ENCODE results near the gene DAGLA. TPM values are rescaled to one million over a fixed set of nuclear protein-coding genes. Genes with fewer than 3 reads are reported as not detected.
A peak's percentile ranks its signal among the peaks of the same experiment; 100 is the strongest.

DAGLA gene
- total and polyA plus RNA-seq, 2 donors from 2014 or later, result 1.4 to 3.9 TPM

- peaks cover 0 to 3% (median 0%) of the 10 kb centered on the region in 3 donors for H3K36me3 ChIP-seq (ENCODE audit: control insufficient read depth in 2 of 3, insufficient read depth in 3 of 3, low read length in 3 of 3)
- H3K4me3 ChIP-seq (ENCODE audit: low read length in 3 of 3), result no peak overlapping the region
- no peak overlapping the region for H3K9ac ChIP-seq (ENCODE audit: low read length in 3 of 3)
- no peaks in the 10 kb centered on the region for H3K9me3 ChIP-seq (ENCODE audit: control insufficient read depth in 2 of 3, insufficient read depth in 1 of 3, low read length in 3 of 3)
- no peak for TF ChIP-seq CTCF (IDR thresholded peaks at IDR 0.05; ENCODE audit: borderline replicate concordance, extremely low read depth, insufficient read depth)
- peak in 1 of 5 donors; percentile 72 for DNase-seq
- no peak for FAIRE-seq
- intact Hi-C loops (cut with DNase I), result no loop called here
- no peaks in the 10 kb centered on the region for H3K27me3 ChIP-seq (ENCODE audit: control insufficient read depth, insufficient read depth, low read length)
- H3K4me1 ChIP-seq (ENCODE audit: control insufficient read depth in 2 of 3, insufficient read depth in 2 of 3, low read depth in 1 of 3, low read length in 3 of 3), result peaks cover 0 to 5% (median 0%) of the 10 kb centered on the region in 3 donors
- no peak overlapping the region for H3K27ac ChIP-seq (ENCODE audit: low read depth in 2 of 2, low read length in 2 of 2)
Measured at GRCh38 chr11:61743486-61744095, 63.4 kb downstream of the DAGLA start.

- Histone ChIP-seq H3K9ac (ENCODE audit: low read length in 3 of 3) (no peak overlapping the region), H3K9me3 (ENCODE audit: control insufficient read depth in 2 of 3, insufficient read depth in 1 of 3, low read length in 3 of 3) (no peaks in the 10 kb centered on the region), H3K4me3 (ENCODE audit: low read length in 3 of 3) (no peak overlapping the region), H3K4me1 (ENCODE audit: control insufficient read depth in 2 of 3, insufficient read depth in 2 of 3, low read depth in 1 of 3, low read length in 3 of 3) (peaks cover 0 to 5% (median 1%) of the 10 kb centered on the region in 3 donors), H3K27ac (ENCODE audit: low read depth in 2 of 2, low read length in 2 of 2) (no peak overlapping the region), H3K36me3 (ENCODE audit: control insufficient read depth in 2 of 3, insufficient read depth in 3 of 3, low read length in 3 of 3) (peaks cover 0 to 3% (median 0%) of the 10 kb centered on the region in 3 donors), H3K27me3 (ENCODE audit: control insufficient read depth, insufficient read depth, low read length) (no peaks in the 10 kb centered on the region)
- DNase-seq (peak in 1 of 5 donors; percentile 73), FAIRE-seq (no peak)
- TF ChIP-seq CTCF (IDR thresholded peaks at IDR 0.05; ENCODE audit: borderline replicate concordance, extremely low read depth, insufficient read depth), result no peak
- intact Hi-C loops (cut with DNase I), result no loop called here
Measured at GRCh38 chr11:61744181-61744580, 64.0 kb downstream of the DAGLA start.

- intact Hi-C loops (cut with DNase I), result no loop called here
- Histone ChIP-seq H3K4me3 (ENCODE audit: low read length in 3 of 3) (no peak overlapping the region), H3K9ac (ENCODE audit: low read length in 3 of 3) (no peak overlapping the region), H3K27me3 (ENCODE audit: control insufficient read depth, insufficient read depth, low read length) (no peaks in the 10 kb centered on the region), H3K9me3 (ENCODE audit: control insufficient read depth in 2 of 3, insufficient read depth in 1 of 3, low read length in 3 of 3) (no peaks in the 10 kb centered on the region), H3K27ac (ENCODE audit: low read depth in 2 of 2, low read length in 2 of 2) (no peak overlapping the region), H3K4me1 (ENCODE audit: control insufficient read depth in 2 of 3, insufficient read depth in 2 of 3, low read depth in 1 of 3, low read length in 3 of 3) (peaks cover 0 to 5% (median 3%) of the 10 kb centered on the region in 3 donors), H3K36me3 (ENCODE audit: control insufficient read depth in 2 of 3, insufficient read depth in 3 of 3, low read length in 3 of 3) (peaks cover 0 to 3% (median 0%) of the 10 kb centered on the region in 3 donors)
- DNase-seq (peak in 1 of 5 donors; percentile 62), FAIRE-seq (no peak)
- no peak for TF ChIP-seq CTCF (IDR thresholded peaks at IDR 0.05; ENCODE audit: borderline replicate concordance, extremely low read depth, insufficient read depth)
Measured at GRCh38 chr11:61744609-61745156, 64.5 kb downstream of the DAGLA start.

All from kidney (tissue), 14 donors.